ENCODE data around the gene ANK3. TPM values are rescaled to one million over a fixed set of nuclear protein-coding genes. Genes with fewer than 3 reads are reported as not detected.

Gene ANK3
- total and polyA plus RNA-seq, 2 experiments from 2014 or later: 0.14 to 0.54 TPM

GRCh38 chr10:60123172-60123571, 266.5 kb downstream of the ANK3 start:
- Histone ChIP-seq H4K20me1 (ENCODE audit: insufficient read depth) (no peaks in the 10 kb centered on the region), H3K9me3 (ENCODE audit: low read depth) (no peaks in the 10 kb centered on the region), H3K9ac (peak overlapping the region; percentile 6; the same call in 1 of the 2 replicates), H3K79me2 (ENCODE audit: insufficient read depth) (no peaks in the 10 kb centered on the region), H2AFZ (peak overlapping the region; percentile 17), H3F3A (ENCODE audit: insufficient read depth) (peaks cover 16% of the 10 kb centered on the region), H3K9me2 (ENCODE audit: insufficient read depth) (no peaks in the 10 kb centered on the region; the same call in 1 of the 2 replicates), H3K36me3 (ENCODE audit: low read depth) (no peaks in the 10 kb centered on the region), H3K4me2 (ENCODE audit: unreplicated experiment) (peak overlapping the region; percentile 51), H3K4me3 (peak overlapping the region; percentile 15; the same call in 1 of the 2 replicates), H3K27me3 (replicated peaks; ENCODE audit: insufficient read depth) (no peaks in the 10 kb centered on the region), H3K27ac (peak overlapping the region; percentile 70), H3K4me1 (ENCODE audit: insufficient read depth) (peaks cover 15% of the 10 kb centered on the region)
- in situ Hi-C loops (cut with MboI): no loop called here
- 1 to 2% methylated on average over 3 of the region's 3 CpGs for WGBS, 2 experiments (ENCODE audit: low coverage in 1 of 2, low lambda C conversion rate in 2 of 2, missing lambda C conversion rate in 2 of 2)
- TF ChIP-seq EZH2 (IDR thresholded peaks at IDR 0.05; ENCODE audit: insufficient read depth, poor library complexity, severe bottlenecking): no peak
- no peak for TF ChIP-seq EZH2phosphoT487 (IDR thresholded peaks at IDR 0.05; ENCODE audit: insufficient read depth, low read depth)
- DNase-seq: peak; percentile 91

GRCh38 chr10:60122190-60122589, 267.5 kb downstream of the ANK3 start:
- Histone ChIP-seq H3K4me2 (ENCODE audit: unreplicated experiment) (no peak overlapping the region), H3K27me3 (replicated peaks; ENCODE audit: insufficient read depth) (no peaks in the 10 kb centered on the region), H3K9me2 (ENCODE audit: insufficient read depth) (no peaks in the 10 kb centered on the region; the same call in 1 of the 2 replicates), H3K27ac (no peak overlapping the region), H3K36me3 (ENCODE audit: low read depth) (no peaks in the 10 kb centered on the region), H3K4me3 (no peak overlapping the region), H4K20me1 (ENCODE audit: insufficient read depth) (no peaks in the 10 kb centered on the region), H3K9ac (no peak overlapping the region), H3K79me2 (ENCODE audit: insufficient read depth) (no peaks in the 10 kb centered on the region), H2AFZ (no peak overlapping the region), H3K9me3 (ENCODE audit: low read depth) (no peaks in the 10 kb centered on the region), H3F3A (ENCODE audit: insufficient read depth) (peaks cover 16% of the 10 kb centered on the region), H3K4me1 (ENCODE audit: insufficient read depth) (peaks cover 15% of the 10 kb centered on the region)
- TF ChIP-seq EZH2phosphoT487 (IDR thresholded peaks at IDR 0.05; ENCODE audit: insufficient read depth, low read depth) (no peak), EZH2 (IDR thresholded peaks at IDR 0.05; ENCODE audit: insufficient read depth, poor library complexity, severe bottlenecking) (no peak)
- no peak for DNase-seq
- in situ Hi-C loops (cut with MboI): no loop called here
- WGBS, 2 experiments (ENCODE audit: low coverage in 1 of 2, low lambda C conversion rate in 2 of 2, missing lambda C conversion rate in 2 of 2): 94 to 100% methylated on average over 2 of the region's 2 CpGs

GRCh38 chr10:60114765-60115586, 274.7 kb downstream of the ANK3 start:
- H3K9me2 ChIP-seq (ENCODE audit: insufficient read depth): no peaks in the 10 kb centered on the region
- no peaks in the 10 kb centered on the region for H3K9me3 ChIP-seq (ENCODE audit: low read depth)
- WGBS, 2 experiments (ENCODE audit: low coverage in 1 of 2, low lambda C conversion rate in 2 of 2, missing lambda C conversion rate in 2 of 2): 31 to 41% methylated on average over 6 of the region's 6 CpGs
- H3F3A ChIP-seq (ENCODE audit: insufficient read depth): no peaks in the 10 kb centered on the region
- H3K27ac ChIP-seq: no peak overlapping the region
- TF ChIP-seq EZH2 (IDR thresholded peaks at IDR 0.05; ENCODE audit: insufficient read depth, poor library complexity, severe bottlenecking) (no peak), EZH2phosphoT487 (IDR thresholded peaks at IDR 0.05; ENCODE audit: insufficient read depth, low read depth) (no peak)
- H3K36me3 ChIP-seq (ENCODE audit: low read depth): no peaks in the 10 kb centered on the region
- no peaks in the 10 kb centered on the region for H3K27me3 ChIP-seq (replicated peaks; ENCODE audit: insufficient read depth)
- H3K79me2 ChIP-seq (ENCODE audit: insufficient read depth): no peaks in the 10 kb centered on the region
- DNase-seq: peak; percentile 75
- no peak overlapping the region for H3K4me3 ChIP-seq
- no peak overlapping the region for H3K9ac ChIP-seq
- peak overlapping the region; percentile 76 for H2AFZ ChIP-seq
- no peaks in the 10 kb centered on the region for H3K4me1 ChIP-seq (ENCODE audit: insufficient read depth)
- H3K4me2 ChIP-seq (ENCODE audit: unreplicated experiment): no peak overlapping the region
- H4K20me1 ChIP-seq (ENCODE audit: insufficient read depth): no peaks in the 10 kb centered on the region
- in situ Hi-C loops (cut with MboI): loop anchor here (5.0 kb wide), 1 partner anchor 92 kb away; no protein-coding TSS in a partner anchor

GRCh38 chr10:60110739-60111138, 278.9 kb downstream of the ANK3 start:
- DNase-seq: no peak
- no peaks in the 10 kb centered on the region for H3K36me3 ChIP-seq (ENCODE audit: low read depth)
- H4K20me1 ChIP-seq (ENCODE audit: insufficient read depth): no peaks in the 10 kb centered on the region
- no peaks in the 10 kb centered on the region for H3K9me3 ChIP-seq (ENCODE audit: low read depth)
- WGBS, 2 experiments (ENCODE audit: low coverage in 1 of 2, low lambda C conversion rate in 2 of 2, missing lambda C conversion rate in 2 of 2): 87 to 91% methylated on average over 6 of the region's 6 CpGs
- H3K27ac ChIP-seq: no peak overlapping the region
- H3K27me3 ChIP-seq (replicated peaks; ENCODE audit: insufficient read depth): no peaks in the 10 kb centered on the region
- in situ Hi-C loops (cut with MboI): no loop called here
- no peak overlapping the region for H3K9ac ChIP-seq
- no peak for TF ChIP-seq EZH2 (IDR thresholded peaks at IDR 0.05; ENCODE audit: insufficient read depth, poor library complexity, severe bottlenecking)
- no peak for TF ChIP-seq EZH2phosphoT487 (IDR thresholded peaks at IDR 0.05; ENCODE audit: insufficient read depth, low read depth)
- no peaks in the 10 kb centered on the region for H3K9me2 ChIP-seq (ENCODE audit: insufficient read depth)
- no peak overlapping the region for H3K4me2 ChIP-seq (ENCODE audit: unreplicated experiment)
- H2AFZ ChIP-seq: no peak overlapping the region
- H3K79me2 ChIP-seq (ENCODE audit: insufficient read depth): no peaks in the 10 kb centered on the region
- no peak overlapping the region for H3K4me3 ChIP-seq
- H3F3A ChIP-seq (ENCODE audit: insufficient read depth): no peaks in the 10 kb centered on the region
- peaks cover 3% of the 10 kb centered on the region for H3K4me1 ChIP-seq (ENCODE audit: insufficient read depth)
